HCEC 1CT (cell line): ENCODE measurements around the gene GPRC5D.
A peak's percentile ranks its signal among the peaks of the same experiment; 100 is the strongest.

ENCODE experiments used
- DNase-seq: peaks from one replicate; pipeline ENCODE4 v3.0.0-alpha.2; 2017

Gene GPRC5D

GRCh38 chr12:12952036-12952435 lies at the start of gene GPRC5D:
Gene GPRC5D, minus strand, starts transcription at chr12:12952170. Its CDS starts 1,786 bp downstream, at chr12:12950384.
- no peak for DNase-seq

DNA sequence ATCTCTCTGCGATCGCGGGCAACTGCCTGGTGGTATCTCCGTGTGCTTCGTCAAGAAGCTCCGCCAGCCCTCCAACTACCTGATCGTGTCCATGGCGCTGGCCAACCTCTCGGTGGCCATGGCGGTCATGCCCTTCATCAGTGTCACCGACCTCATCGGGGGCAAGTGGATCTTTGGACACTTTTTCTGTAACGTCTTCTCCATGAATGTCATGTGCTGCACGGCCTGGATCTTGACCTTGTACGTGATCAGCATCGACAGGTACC lies 49.7 kb upstream of the GPRC5D start:
- DNase-seq: no peak

DNA sequence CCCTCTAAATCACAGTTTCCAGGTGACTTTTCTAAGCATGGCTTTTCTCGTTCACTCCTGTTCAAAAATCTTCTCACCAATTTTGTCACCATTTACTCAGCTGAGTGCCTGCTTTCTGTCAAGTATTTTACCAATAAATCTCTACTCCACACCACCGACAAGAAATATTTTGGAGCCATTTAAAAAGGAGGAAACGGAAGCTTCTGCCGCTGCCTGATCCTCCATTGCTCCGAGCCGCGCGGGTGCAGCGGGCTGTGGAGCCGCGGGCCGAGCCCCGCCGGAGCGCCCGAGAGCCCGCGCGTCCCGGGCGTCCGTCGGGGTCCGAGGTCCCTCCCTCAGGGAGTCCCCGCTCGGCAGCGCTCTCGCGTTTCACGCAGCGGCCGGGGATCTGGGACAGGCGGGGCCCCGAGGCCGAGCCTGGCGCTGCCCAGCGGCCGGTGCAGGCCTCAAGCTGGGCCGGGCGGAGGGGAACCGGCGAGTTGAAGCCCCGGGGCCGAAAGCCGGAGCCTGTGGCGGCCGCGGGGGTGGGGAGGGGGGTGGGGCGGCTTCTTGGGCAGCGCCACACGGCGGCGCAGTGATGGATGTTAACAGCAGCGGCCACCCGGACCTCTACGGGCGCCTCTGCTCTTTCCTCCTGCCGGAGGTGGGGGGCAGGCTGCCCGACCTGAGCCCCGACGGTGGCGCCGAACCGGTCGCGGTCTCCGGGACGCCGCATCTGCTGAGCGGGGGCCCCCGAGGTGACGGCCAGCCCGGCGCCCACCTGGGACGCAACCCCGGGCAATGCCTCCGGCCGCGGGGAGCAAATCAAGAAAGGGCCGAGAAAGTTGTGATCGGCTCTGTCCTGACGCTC lies 49.2 kb upstream of the GPRC5D start:
- DNase-seq: peak; percentile 52

DNA sequence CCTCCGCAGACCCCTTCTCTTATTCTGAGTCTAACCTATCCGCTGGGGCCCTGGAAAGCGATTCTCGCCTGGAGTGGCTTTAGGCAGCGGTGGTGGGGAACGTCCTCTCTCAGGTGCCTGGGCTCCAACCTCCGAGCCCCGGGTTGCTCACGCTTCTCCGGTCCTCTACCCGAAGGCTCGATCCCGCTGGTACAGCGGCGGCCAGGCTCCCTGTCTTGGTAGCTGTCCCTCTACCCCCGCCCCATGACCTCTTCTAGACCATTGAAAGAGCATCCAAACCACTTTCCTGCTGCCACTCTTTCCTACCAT lies 48.6 kb upstream of the GPRC5D start:
- peak; percentile 39 for DNase-seq

GRCh38 chr12:12999959-13000615 lies 48.1 kb upstream of the GPRC5D start, which contains the start of gene HEBP1:
Gene HEBP1, minus strand, starts transcription at chr12:13000265. Its CDS starts 151 bp downstream, at chr12:13000114.
- DNase-seq: peak; percentile 91

GRCh38 chr12:12999271-12999958 lies 47.4 kb upstream of the GPRC5D start:
- DNase-seq: peak; percentile 18

DNA sequence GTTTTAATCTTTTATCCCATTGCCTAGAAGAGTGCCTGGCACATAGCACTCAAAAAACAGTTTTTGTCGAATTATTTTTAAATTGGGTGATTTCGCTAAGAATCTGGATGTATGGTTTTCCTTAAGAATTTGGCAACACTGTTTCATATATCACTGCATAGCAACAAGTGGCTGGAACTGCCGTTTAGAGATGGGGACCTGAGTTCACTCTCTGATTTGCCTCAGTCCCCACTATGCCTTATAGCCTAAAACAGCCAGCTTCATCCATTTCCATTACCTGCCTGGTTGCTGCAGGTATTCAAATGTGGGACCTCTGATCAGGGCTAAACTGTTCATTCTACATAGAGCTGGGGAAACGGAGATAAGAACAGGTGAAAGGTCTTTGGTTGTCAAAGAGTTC lies 46.3 kb upstream of the GPRC5D start:
- DNase-seq: no peak

DNA sequence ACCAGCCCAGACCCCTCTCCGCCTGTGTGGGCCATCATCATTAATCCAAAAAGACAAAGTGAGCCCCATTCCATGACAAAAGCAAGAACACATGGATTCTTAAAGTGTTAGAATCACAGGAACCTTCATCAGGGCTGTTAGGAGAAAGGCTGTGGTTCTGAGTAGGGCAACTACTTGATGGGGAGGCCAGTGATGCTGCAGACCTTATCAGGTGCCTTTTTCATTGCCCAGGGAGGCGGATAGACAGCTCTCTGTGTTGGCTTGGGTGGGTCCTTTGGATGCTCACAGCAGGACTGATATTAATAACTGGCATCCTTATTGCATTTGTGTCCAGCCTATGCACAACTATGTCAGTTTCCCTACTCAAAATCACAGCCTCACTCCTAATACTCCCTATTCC lies 45.8 kb upstream of the GPRC5D start:
- no peak for DNase-seq

GRCh38 chr12:12997156-12997555 lies 45.2 kb upstream of the GPRC5D start:
- no peak for DNase-seq

- DNase-seq: no peak
Measured at GRCh38 chr12:12996209-12996608, 44.2 kb upstream of the GPRC5D start.

DNA sequence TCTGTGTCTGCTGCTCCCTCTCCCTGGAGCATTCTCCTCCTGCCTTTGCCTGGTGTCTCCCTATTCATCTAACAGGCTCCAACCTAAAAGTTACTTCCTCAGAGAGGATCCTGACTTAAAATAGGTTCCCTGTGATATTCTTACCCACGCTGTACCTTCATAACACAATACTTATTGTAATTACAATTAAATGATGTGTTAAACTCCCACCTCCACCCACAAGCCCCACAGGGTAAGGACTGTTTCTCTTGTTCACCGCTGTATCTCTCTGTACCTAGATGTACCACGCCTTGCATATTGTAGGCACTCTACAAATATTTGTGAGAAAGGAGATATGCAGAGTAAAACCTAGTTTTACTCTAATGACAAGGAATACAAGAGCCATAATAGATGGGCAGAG lies 43.1 kb upstream of the GPRC5D start:
- DNase-seq: no peak

GRCh38 chr12:12993367-12993766 lies 41.4 kb upstream of the GPRC5D start:
- no peak for DNase-seq

- DNase-seq: peak; percentile 97
Measured at GRCh38 chr12:12992418-12993130, 40.6 kb upstream of the GPRC5D start.

DNA sequence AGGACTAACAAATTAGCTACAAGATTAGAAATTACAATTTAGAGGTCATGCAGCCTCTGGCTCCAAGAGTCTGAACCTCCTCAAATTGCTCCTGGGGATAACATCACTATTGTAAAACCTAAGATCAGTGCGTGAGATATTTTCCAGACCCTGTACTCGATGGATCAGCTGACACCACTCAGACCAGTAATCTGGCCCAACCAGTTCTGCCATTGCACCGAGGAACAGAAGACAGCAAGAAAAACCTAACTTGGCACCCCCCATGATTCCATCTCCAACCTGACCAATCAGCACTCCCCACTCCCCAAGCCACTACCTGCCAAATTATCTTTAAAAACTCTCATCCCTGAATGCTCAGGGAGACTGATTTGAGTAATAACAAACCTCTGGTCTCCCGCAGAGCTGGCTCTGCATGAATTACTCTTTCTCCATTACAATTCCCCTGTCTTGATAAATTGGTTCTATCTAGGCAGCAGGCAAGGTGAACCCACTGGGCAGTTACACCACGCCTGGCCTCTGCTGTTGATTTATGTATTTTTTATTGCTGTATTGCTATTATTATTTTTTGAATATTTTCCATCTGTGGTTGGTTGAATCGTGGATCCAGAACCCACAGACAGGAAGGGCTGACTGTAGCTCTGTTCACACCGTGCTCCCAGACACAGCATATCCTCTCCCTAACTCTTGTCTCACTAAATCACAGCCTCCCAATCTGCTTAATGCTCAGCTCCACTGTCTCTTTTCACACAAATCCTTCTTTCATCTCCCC lies 38.9 kb upstream of the GPRC5D start:
- no peak for DNase-seq

GRCh38 chr12:12987421-12987820 lies 35.5 kb upstream of the GPRC5D start:
- DNase-seq: no peak

GRCh38 chr12:12986775-12987331 lies 34.9 kb upstream of the GPRC5D start:
- no peak for DNase-seq

GRCh38 chr12:12985817-12986408 lies 33.9 kb upstream of the GPRC5D start:
- peak; percentile 35 for DNase-seq

GRCh38 chr12:12984149-12984548 lies 32.2 kb upstream of the GPRC5D start:
- no peak for DNase-seq

- peak; percentile 49 for DNase-seq
Measured at GRCh38 chr12:12983420-12984035, 31.6 kb upstream of the GPRC5D start.

- no peak for DNase-seq
Measured at GRCh38 chr12:12982331-12982730, 30.4 kb upstream of the GPRC5D start.

DNA sequence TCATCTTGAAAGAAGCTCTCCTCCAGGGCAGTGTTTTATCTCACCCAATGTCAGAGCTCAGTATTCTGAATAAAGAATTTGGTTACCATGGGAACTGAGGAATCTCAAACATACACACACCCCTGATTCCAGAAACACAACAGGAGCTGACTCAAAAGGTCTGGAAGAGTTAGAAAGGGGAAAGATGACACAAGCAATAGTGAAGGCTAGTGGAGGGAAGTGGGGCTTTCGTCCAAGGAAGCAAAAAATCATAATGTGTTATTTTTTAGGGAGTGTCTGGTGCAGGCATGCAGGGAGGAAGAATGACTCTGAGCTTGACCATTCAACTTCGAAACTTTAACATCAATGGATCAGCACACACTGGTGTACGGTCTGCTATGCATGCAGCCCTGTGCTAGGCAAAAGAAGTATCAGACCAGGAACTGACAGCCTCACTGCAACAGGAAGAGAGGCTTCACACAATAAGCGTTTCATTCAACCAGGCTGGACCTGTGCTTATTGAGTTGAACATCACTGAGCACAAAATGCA lies 27.8 kb upstream of the GPRC5D start:
- peak; percentile 92 for DNase-seq
